SK-N-MC (cell line): Measurements from ENCODE around the gene RPS6KA3.
A peak's percentile ranks its signal among the peaks of the same experiment; 100 is the strongest.

Experiments
- DNase-seq: peaks from one replicate; pipeline ENCODE4 v3.0.0-alpha.2; 2011; ENCODE audit warnings: low read depth, low spot score
- H3K27ac ChIP-seq: fragments of 200-600 bp; sonication (generic); 2 replicates; pipeline ENCODE4 v1.5.1; 2016; ENCODE audit warnings: mixed run types
- H3K36me3 ChIP-seq: fragments of 200-600 bp; sonication (generic); 2 replicates; pipeline ENCODE4 v1.6.1; 2017; ENCODE audit warnings: antibody characterized with exemption, low read length, mixed read lengths; ENCODE audit not compliant: insufficient read depth
- H3K4me3 ChIP-seq: fragments of 200-600 bp; sonication (generic); 2 replicates; pipeline ENCODE4 v1.5.1; 2016
- H3K9ac ChIP-seq: fragments of 200-600 bp; sonication (generic); 2 replicates; pipeline ENCODE4 v1.8.0; 2017; ENCODE audit warnings: mixed run types, mixed read lengths; ENCODE audit not compliant: insufficient read length
- H3K9me3 ChIP-seq: fragments of 200-600 bp; sonication (generic); 2 replicates; pipeline ENCODE4 v1.6.1; 2017; ENCODE audit warnings: low read depth, mild to moderate bottlenecking, antibody characterized with exemption, low read length, moderate library complexity, mixed read lengths
- EZH2 ChIP-seq: fragments of 200-600 bp; sonication (generic); IDR thresholded peaks from one replicate; pipeline ENCODE4 v1.6.1; 2017; ENCODE audit warnings: antibody characterized with exemption
- FOXP2 ChIP-seq: optimal IDR thresholded peaks from 2 replicates; pipeline ENCODE3; 2011; ENCODE audit warnings: mild to moderate bottlenecking, moderate library complexity; ENCODE audit not compliant: insufficient read depth; ENCODE audit errors: extremely low read length, control extremely low read depth
- POLR2AphosphoS5 ChIP-seq: IDR thresholded peaks from 2 replicates; pipeline ENCODE4 v1.6.1; 2012; ENCODE audit warnings: mild to moderate bottlenecking, low read depth, low read length, borderline replicate concordance

Gene RPS6KA3

GRCh38 chrX:20151689-20152088 is 115.0 kb downstream of the RPS6KA3 start:
- Histone ChIP-seq H3K9me3 (no peaks in the 10 kb centered on the region), H3K27ac (no peak overlapping the region), H3K4me3 (no peak overlapping the region), H3K9ac (no peak overlapping the region), H3K36me3 (peaks cover 10% of the 10 kb centered on the region; the same call in 1 of the 2 replicates)
- TF ChIP-seq EZH2: no peak
- TF ChIP-seq FOXP2: no peak
- no peak for TF ChIP-seq POLR2AphosphoS5
- DNase-seq: no peak

DNA sequence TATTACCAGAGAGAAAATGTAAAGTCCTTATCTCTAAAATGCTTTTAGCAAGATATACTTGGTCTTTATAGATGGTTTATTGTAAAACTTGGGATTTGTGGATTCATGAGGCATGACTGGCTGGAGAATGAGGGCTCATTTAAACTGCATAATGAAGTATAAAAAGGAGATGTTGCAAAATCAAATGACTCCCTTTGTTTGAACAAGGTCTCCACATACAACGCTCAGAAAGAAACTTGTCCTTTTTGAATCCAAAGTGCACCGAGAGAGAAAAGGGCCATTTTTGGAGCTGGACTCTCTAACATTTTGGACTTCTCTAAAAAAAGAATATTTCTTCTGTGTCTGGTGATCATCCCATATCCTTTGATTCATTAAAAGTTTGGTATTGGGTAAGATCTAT is 117.4 kb downstream of the RPS6KA3 start:
- no peak overlapping the region for H3K27ac ChIP-seq
- H3K9ac ChIP-seq: no peak overlapping the region
- H3K36me3 ChIP-seq: 0 out of 2 replicates have a peak, but pooled peaks cover under 1% of the 10 kb centered on the region
- no peak for TF ChIP-seq EZH2
- no peaks in the 10 kb centered on the region for H3K9me3 ChIP-seq
- DNase-seq: no peak
- no peak overlapping the region for H3K4me3 ChIP-seq

GRCh38 chrX:20147561-20147960 is 119.1 kb downstream of the RPS6KA3 start:
- H3K9me3 ChIP-seq: no peaks in the 10 kb centered on the region
- no peak overlapping the region for H3K27ac ChIP-seq
- TF ChIP-seq EZH2 (no peak), FOXP2 (no peak)
- DNase-seq: no peak
- H3K4me3 ChIP-seq: no peak overlapping the region
- no peaks in the 10 kb centered on the region for H3K36me3 ChIP-seq
- H3K9ac ChIP-seq: no peak overlapping the region

DNA sequence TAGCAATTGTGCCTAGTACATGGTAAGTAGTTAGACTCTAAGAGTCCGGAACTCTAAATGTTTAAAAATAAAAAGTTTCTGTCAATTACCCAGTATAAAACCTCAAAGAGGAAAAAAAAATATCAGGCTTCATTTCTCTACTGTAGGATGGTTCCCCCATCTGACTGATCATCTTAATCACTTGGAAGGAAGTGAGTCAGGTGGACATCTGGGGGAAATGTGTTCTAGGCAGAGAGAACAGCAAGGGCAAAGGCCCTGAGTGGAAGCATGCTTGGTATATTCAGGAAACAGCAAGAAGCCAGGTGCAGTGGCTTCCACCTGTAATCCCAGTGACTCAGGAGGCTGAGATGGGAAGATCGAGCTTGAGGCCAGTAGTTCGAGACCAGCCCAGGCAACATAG is 122.2 kb downstream of the RPS6KA3 start:
- H3K9me3 ChIP-seq: no peaks in the 10 kb centered on the region
- H3K9ac ChIP-seq: no peak overlapping the region
- H3K4me3 ChIP-seq: no peak overlapping the region
- peaks cover 11% of the 10 kb centered on the region for H3K36me3 ChIP-seq
- TF ChIP-seq FOXP2 (no peak), POLR2AphosphoS5 (no peak), EZH2 (no peak)
- no peak for DNase-seq
- H3K27ac ChIP-seq: no peak overlapping the region

GRCh38 chrX:20143561-20143960 is 123.1 kb downstream of the RPS6KA3 start:
- H3K36me3 ChIP-seq: peaks cover 20% of the 10 kb centered on the region
- no peak overlapping the region for H3K9ac ChIP-seq
- H3K27ac ChIP-seq: no peak overlapping the region
- H3K4me3 ChIP-seq: no peak overlapping the region
- TF ChIP-seq POLR2AphosphoS5 (no peak), EZH2 (no peak), FOXP2 (no peak)
- DNase-seq: no peak
- no peaks in the 10 kb centered on the region for H3K9me3 ChIP-seq

- Histone ChIP-seq H3K9ac (no peak overlapping the region), H3K36me3 (peaks cover 24% of the 10 kb centered on the region), H3K4me3 (no peak overlapping the region), H3K27ac (no peak overlapping the region), H3K9me3 (no peaks in the 10 kb centered on the region)
- DNase-seq: no peak
- TF ChIP-seq POLR2AphosphoS5: no peak
- TF ChIP-seq EZH2: no peak
- no peak for TF ChIP-seq FOXP2
Observed at GRCh38 chrX:20143111-20143510, 123.6 kb downstream of the RPS6KA3 start.

DNA sequence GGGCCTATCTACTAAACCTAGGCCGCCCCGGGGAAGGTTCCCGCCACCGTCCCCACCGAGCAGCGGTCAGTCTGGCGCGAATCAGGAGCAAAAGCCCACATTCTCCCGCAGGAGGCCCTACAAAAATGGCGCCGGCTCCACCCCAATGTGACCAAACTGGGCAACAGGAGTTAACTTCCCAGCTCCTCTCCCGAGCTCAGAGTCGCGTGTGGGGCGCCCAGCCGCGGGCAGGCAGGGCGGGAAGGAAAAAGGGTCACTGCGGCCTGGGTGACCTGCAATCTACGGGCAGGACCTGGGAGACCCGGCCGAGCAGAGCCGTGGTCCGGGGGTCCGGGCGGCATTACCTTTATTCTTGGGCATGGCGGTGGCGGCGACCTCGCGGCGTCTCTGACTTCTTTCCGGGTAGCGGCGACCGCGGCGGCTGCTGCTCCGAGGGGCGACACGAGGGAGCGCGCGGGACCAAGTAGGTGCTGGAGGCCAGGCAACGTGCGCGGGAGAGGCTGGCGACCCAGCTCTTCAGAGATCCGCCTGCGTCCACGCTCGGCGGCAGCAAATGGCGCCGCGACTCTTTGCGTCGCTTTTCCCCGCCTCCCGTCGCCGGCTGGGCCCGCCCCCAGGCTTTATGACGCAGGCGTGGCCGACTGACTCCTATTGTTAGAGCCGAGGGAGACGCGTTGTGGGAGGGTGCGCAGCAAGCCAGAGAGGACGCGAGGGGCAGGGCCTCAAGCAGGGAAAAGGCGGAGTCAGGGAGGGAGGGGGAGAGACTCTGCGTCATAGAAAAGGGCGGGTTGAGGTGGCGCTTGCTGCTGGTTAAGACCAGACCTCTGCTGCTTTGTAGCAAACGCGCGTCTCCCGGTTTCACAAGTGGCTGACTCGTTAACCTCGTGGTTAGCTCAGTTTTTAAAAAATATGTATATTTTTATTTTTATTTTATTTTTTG is 125.2 kb downstream of the RPS6KA3 start, which contains the start of gene EIF1AX:
Gene EIF1AX, minus strand, starts transcription at position 558 of the 940 bp plus-strand sequence. Its CDS starts 198 bp downstream, at position 360.
- H3K27ac ChIP-seq: peak within 1 kb of the TSS; percentile 46; the same call in 1 of the 2 replicates
- H3K4me3 ChIP-seq: peak within 1 kb of the TSS; percentile 90
- H3K9ac ChIP-seq: peak within 1 kb of the TSS; percentile 97
- no peaks in the 10 kb centered on the region for H3K9me3 ChIP-seq
- H3K36me3 ChIP-seq: peaks cover 38% of the 10 kb centered on the region
- DNase-seq: peak; percentile 94
- TF ChIP-seq FOXP2 (peak; percentile 91), POLR2AphosphoS5 (peak; percentile 79), EZH2 (no peak)

DNA sequence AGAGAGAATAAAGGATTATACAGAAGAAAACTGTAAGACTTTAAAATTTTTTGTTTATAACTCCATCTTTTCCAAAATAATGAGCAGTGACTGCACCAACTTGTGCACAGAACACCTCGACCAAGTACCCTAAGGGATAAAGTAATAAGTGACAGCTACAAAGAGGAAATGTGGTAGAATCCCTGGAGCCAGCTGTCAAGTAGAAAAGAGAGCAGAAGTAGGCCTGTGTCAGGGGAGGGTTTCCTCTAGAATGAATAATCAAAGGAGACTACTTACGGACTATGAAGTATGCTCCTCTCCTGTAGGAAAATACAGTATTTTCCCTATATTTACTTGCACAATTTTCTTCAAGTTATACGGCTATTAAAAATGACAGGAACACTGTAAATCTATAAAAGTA is 126.3 kb downstream of the RPS6KA3 start:
- H3K9ac ChIP-seq: peak overlapping the region; percentile 97
- H3K9me3 ChIP-seq: no peaks in the 10 kb centered on the region
- TF ChIP-seq EZH2 (no peak), FOXP2 (no peak), POLR2AphosphoS5 (no peak)
- H3K36me3 ChIP-seq: peaks cover 50% of the 10 kb centered on the region
- DNase-seq: no peak
- no peak overlapping the region for H3K27ac ChIP-seq
- H3K4me3 ChIP-seq: peak overlapping the region; percentile 90

GRCh38 chrX:20139966-20140365 is 126.7 kb downstream of the RPS6KA3 start:
- H3K9ac ChIP-seq: peak overlapping the region; percentile 97
- H3K27ac ChIP-seq: no peak overlapping the region
- H3K9me3 ChIP-seq: no peaks in the 10 kb centered on the region
- H3K36me3 ChIP-seq: peaks cover 54% of the 10 kb centered on the region
- DNase-seq: no peak
- peak overlapping the region; percentile 90 for H3K4me3 ChIP-seq
- no peak for TF ChIP-seq EZH2
- TF ChIP-seq FOXP2: no peak
- no peak for TF ChIP-seq POLR2AphosphoS5
